Measurements from ENCODE around the gene LSM5. TPM values are rescaled to one million over a fixed set of nuclear protein-coding genes. Genes with fewer than 3 reads are reported as not detected.
"Not testable (repeated sequence)": the region's sequence is repeated elsewhere in the genome, so short reads cannot be mapped to it uniquely, and the experiment has no call there.

LSM5 gene
- polyA plus RNA-seq, 10 donors, result 58.6 to 75.0 (median 65.4) TPM

GRCh38 chr7:32464641-32465416 lies 25.4 kb downstream of the LSM5 start:
- DNase-seq, result not testable (repeated sequence)

GRCh38 chr7:32462977-32463376 lies 27.2 kb downstream of the LSM5 start:
- peak in 1 of 3 donors; percentile 2 for DNase-seq

GRCh38 chr7:32462451-32462850 lies 27.7 kb downstream of the LSM5 start:
- no peak for DNase-seq

GRCh38 chr7:32461484-32461883 lies 28.7 kb downstream of the LSM5 start:
- no peak for DNase-seq

GRCh38 chr7:32459788-32460187 lies 30.4 kb downstream of the LSM5 start:
- no peak for DNase-seq

GRCh38 chr7:32458025-32458424 lies 32.2 kb downstream of the LSM5 start:
- no peak for DNase-seq

GRCh38 chr7:32453341-32454011 lies 36.7 kb downstream of the LSM5 start:
- DNase-seq, result no peak

- no peak for DNase-seq
These were observed 43.0 kb downstream of the LSM5 start for GRCh38 chr7:32447218-32447617.

GRCh38 chr7:32436146-32436928 lies 53.8 kb downstream of the LSM5 start:
- no peak for DNase-seq

Other genes with a start within 250 kb of the LSM5 start
- 10 to 100 TPM; 10.3 to 19.7 (median 15.1) TPM for gene AVL9, start 5.1 kb upstream of the LSM5 start, polyA plus RNA-seq (ENCODE audit: insufficient read length in 10 of 10)

All from muscle of back (tissue), 11 donors.